ENCODE measurements around the gene PRKG2.

The PRKG2 gene

DNA sequence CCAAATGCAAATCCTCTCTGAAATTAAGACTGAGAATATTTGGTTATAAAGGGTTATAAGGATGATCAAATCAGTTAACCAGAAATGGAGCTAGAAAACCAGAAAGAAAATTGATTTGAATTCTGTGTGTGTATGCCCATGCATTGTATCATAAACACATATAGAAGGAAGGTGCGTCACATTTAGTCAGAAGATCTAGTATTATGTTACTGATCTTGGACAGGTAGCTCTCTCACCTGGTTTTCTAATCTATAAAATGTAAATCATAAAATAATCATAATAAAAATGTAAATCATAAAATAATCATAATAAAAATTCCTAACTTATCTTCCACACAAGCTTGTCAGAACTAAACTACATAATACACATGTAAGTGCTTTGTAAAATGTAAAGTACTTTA is 105.7 kb downstream of the PRKG2 start:
- Histone ChIP-seq H3K9me3 (ENCODE audit: low read depth, low read length) (no peaks in the 10 kb centered on the region), H3K9ac (ENCODE audit: insufficient read length) (no peak overlapping the region), H3K4me3 (no peak overlapping the region), H3K27ac (no peak overlapping the region), H3K36me3 (ENCODE audit: insufficient read depth, low read length) (no peaks in the 10 kb centered on the region)
- no peak for DNase-seq (ENCODE audit: low read depth, low spot score)
- TF ChIP-seq EZH2 (IDR thresholded peaks at IDR 0.05) (no peak), POLR2AphosphoS5 (IDR thresholded peaks at IDR 0.05; ENCODE audit: borderline replicate concordance, low read depth, low read length) (no peak), FOXP2 (optimal IDR thresholded peaks at IDR 0.05; ENCODE audit: control extremely low read depth, extremely low read length, insufficient read depth) (no peak)

DNA sequence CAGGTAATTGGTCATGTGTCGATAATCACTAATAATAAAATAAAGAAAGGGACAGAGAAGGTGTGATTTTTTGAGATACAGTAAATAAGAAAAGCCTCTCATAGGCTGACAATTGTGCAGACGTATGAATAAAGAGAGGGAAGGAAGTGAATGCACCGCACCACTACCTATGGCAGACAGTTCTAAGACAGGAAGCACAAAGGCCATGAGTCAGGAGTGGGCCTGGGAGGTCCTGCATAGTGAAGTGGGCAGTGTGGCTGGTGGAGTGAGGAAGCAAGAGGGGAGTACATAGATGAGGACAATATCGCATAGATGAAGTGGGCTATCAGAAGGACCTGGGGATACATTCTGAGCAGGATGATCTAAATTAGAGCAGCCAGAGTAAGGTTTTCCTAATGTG is 108.9 kb downstream of the PRKG2 start:
- TF ChIP-seq FOXP2 (optimal IDR thresholded peaks at IDR 0.05; ENCODE audit: control extremely low read depth, extremely low read length, insufficient read depth), result no peak
- TF ChIP-seq POLR2AphosphoS5 (IDR thresholded peaks at IDR 0.05; ENCODE audit: borderline replicate concordance, low read depth, low read length), result no peak
- no peak for TF ChIP-seq EZH2 (IDR thresholded peaks at IDR 0.05)
- Histone ChIP-seq H3K9me3 (ENCODE audit: low read depth, low read length) (no peaks in the 10 kb centered on the region), H3K36me3 (ENCODE audit: insufficient read depth, low read length) (no peaks in the 10 kb centered on the region), H3K27ac (no peak overlapping the region), H3K4me3 (no peak overlapping the region), H3K9ac (ENCODE audit: insufficient read length) (no peak overlapping the region)
- DNase-seq (ENCODE audit: low read depth, low spot score), result no peak

DNA sequence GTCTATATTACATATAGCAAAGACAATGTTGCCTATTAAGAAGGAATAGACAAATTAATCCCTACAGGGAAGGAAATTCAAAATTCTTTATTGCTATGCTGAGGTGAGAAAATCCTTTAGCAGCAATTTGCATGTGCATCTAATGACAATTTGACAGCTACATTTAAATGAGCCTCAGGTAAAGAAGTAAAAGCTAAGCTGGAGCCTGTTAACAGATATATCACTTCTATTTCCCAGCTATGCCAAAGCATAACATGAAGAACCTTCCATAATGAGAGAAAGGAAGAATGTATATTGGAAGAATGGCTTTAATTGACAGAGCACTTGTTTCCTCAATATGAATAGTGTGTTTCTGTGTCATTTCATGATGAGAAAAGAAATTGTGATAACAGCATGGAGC is 112.9 kb downstream of the PRKG2 start:
- Histone ChIP-seq H3K9me3 (ENCODE audit: low read depth, low read length) (no peaks in the 10 kb centered on the region), H3K27ac (no peak overlapping the region), H3K9ac (ENCODE audit: insufficient read length) (no peak overlapping the region), H3K4me3 (no peak overlapping the region), H3K36me3 (ENCODE audit: insufficient read depth, low read length) (no peaks in the 10 kb centered on the region)
- TF ChIP-seq EZH2 (IDR thresholded peaks at IDR 0.05), result no peak
- no peak for TF ChIP-seq FOXP2 (optimal IDR thresholded peaks at IDR 0.05; ENCODE audit: control extremely low read depth, extremely low read length, insufficient read depth)
- TF ChIP-seq POLR2AphosphoS5 (IDR thresholded peaks at IDR 0.05; ENCODE audit: borderline replicate concordance, low read depth, low read length), result no peak
- DNase-seq (ENCODE audit: low read depth, low spot score), result no peak

DNA sequence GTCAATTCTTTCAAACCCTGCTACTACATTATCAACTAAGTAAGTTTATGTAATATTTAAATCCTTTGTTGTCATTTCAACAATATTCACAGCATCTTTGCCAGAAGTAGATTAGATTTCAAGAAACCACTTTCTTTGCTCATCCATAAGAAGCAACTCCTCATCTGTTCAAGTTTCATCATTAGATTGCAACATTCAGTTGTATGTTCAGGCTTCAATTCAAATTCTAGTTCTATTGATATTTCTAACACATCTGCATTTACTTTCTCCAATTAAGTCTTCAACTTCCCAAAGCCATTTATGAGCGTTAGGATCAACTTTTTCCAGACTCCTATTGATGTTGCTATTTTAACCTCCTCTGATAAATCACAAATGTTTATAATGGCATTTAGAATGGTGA is 118.5 kb downstream of the PRKG2 start:
- Histone ChIP-seq H3K27ac (no peak overlapping the region), H3K9me3 (ENCODE audit: low read depth, low read length) (no peaks in the 10 kb centered on the region; the same call in 1 of the 2 replicates), H3K9ac (ENCODE audit: insufficient read length) (no peak overlapping the region), H3K4me3 (no peak overlapping the region), H3K36me3 (ENCODE audit: insufficient read depth, low read length) (no peaks in the 10 kb centered on the region)
- DNase-seq (ENCODE audit: low read depth, low spot score), result no peak
- TF ChIP-seq EZH2 (IDR thresholded peaks at IDR 0.05), result no peak
- TF ChIP-seq POLR2AphosphoS5 (IDR thresholded peaks at IDR 0.05; ENCODE audit: borderline replicate concordance, low read depth, low read length), result no peak
- TF ChIP-seq FOXP2 (optimal IDR thresholded peaks at IDR 0.05; ENCODE audit: control extremely low read depth, extremely low read length, insufficient read depth), result no peak

DNA sequence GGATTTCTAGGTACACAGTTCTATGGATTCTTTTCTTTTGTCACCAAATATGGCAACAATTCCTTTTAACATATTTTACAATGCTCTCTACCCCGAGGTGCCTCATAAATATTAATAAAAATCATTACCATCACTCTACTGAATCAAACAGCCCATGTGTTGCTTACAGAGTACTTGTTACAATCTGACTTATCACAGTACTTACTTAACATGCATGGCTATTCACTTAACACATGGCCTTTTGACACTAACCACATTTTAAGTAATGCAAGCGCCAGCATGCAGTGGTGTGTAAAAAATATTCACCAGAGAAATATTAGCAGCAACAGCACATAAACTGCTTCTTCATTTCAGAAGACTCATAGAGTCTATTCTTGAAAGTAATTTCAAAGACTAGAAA is 119.6 kb downstream of the PRKG2 start:
- peak overlapping the region; percentile 51 for H3K4me3 ChIP-seq
- no peak for DNase-seq (ENCODE audit: low read depth, low spot score)
- H3K9me3 ChIP-seq (ENCODE audit: low read depth, low read length), result no peaks in the 10 kb centered on the region; the same call in 1 of the 2 replicates
- H3K9ac ChIP-seq (ENCODE audit: insufficient read length), result peak overlapping the region; percentile 35
- H3K27ac ChIP-seq, result peak overlapping the region; percentile 67
- H3K36me3 ChIP-seq (ENCODE audit: insufficient read depth, low read length), result no peaks in the 10 kb centered on the region
- TF ChIP-seq FOXP2 (optimal IDR thresholded peaks at IDR 0.05; ENCODE audit: control extremely low read depth, extremely low read length, insufficient read depth) (no peak), EZH2 (IDR thresholded peaks at IDR 0.05) (no peak), POLR2AphosphoS5 (IDR thresholded peaks at IDR 0.05; ENCODE audit: borderline replicate concordance, low read depth, low read length) (no peak)

DNA sequence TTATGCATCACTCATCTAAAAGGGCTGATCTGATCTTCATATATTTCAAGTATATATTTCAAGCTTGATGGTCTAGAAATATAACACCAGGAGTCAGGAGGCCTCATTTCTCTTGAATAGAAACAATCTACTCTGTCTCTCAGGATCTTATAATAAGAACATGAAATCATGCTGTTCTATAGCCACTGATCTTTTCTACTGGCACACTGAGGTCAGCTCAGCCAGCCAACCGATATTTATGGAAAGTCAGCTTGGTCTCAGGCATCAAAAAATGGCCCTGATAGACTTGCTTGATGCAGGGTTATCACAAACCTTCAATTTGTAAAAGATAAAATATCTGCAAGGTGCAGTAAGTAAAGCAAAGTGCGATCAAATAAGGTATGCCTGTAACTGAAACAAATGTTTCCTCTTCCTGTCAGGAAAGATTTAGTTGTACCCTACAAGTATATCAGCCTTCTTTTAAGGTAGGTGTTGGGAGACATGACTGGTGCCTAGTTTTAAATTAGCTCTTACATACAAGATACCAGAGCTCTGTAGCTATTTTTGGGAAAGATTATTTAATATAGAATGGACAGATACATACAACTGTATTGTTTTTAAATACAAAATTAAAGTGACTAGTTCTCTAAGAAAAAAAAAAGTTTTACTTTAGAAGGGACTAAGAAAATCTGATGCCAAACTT is 121.2 kb downstream of the PRKG2 start:
- Histone ChIP-seq H3K27ac (peak overlapping the region; percentile 67), H3K36me3 (ENCODE audit: insufficient read depth, low read length) (no peaks in the 10 kb centered on the region), H3K9me3 (ENCODE audit: low read depth, low read length) (no peaks in the 10 kb centered on the region; the same call in 1 of the 2 replicates), H3K4me3 (no peak overlapping the region), H3K9ac (ENCODE audit: insufficient read length) (no peak overlapping the region)
- TF ChIP-seq EZH2 (IDR thresholded peaks at IDR 0.05), result no peak
- TF ChIP-seq POLR2AphosphoS5 (IDR thresholded peaks at IDR 0.05; ENCODE audit: borderline replicate concordance, low read depth, low read length), result no peak
- TF ChIP-seq FOXP2 (optimal IDR thresholded peaks at IDR 0.05; ENCODE audit: control extremely low read depth, extremely low read length, insufficient read depth), result no peak
- DNase-seq (ENCODE audit: low read depth, low spot score), result no peak

DNA sequence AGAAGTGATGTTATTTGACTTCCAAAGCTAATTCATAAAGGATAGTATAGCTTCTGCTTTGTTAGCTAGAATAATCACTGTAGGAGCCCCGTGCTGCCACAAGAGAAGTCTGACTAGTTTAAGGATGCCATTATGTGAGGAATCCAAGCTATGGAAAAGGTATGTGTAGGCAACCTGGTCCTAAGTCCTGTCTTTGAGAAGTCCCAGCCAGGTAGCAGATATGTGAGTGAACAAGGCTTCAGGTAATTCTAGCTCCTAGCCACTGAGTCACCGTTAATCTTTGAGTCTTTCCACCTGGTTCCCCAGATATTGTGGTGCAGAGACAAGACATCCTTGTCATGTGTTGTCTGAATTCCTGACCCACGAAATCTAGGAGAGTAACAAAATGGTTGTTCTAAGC is 129.0 kb downstream of the PRKG2 start:
- DNase-seq (ENCODE audit: low read depth, low spot score), result no peak
- Histone ChIP-seq H3K4me3 (no peak overlapping the region), H3K9ac (ENCODE audit: insufficient read length) (no peak overlapping the region), H3K27ac (no peak overlapping the region), H3K36me3 (ENCODE audit: insufficient read depth, low read length) (no peaks in the 10 kb centered on the region), H3K9me3 (ENCODE audit: low read depth, low read length) (no peaks in the 10 kb centered on the region)
- TF ChIP-seq FOXP2 (optimal IDR thresholded peaks at IDR 0.05; ENCODE audit: control extremely low read depth, extremely low read length, insufficient read depth) (no peak), POLR2AphosphoS5 (IDR thresholded peaks at IDR 0.05; ENCODE audit: borderline replicate concordance, low read depth, low read length) (no peak), EZH2 (IDR thresholded peaks at IDR 0.05) (no peak)

DNA sequence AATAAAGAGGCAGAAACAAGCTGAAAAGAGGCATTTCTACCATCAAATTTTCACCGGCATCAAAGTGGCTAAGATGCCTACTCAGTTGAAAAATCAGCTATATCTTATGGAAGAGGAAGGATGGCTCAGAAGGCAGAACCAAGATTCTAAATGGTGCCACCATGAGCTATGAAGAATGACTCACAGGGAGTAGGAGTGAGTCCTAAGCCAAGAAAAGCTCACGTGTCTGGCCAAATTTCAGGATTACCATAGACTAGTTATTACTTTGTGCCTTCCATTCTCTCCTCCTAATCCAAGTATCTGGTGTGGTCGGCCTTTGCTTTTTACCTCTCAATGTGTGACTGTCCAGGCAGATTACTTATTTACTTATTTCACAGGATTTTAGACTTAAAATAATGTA is 129.7 kb downstream of the PRKG2 start:
- H3K4me3 ChIP-seq, result no peak overlapping the region
- DNase-seq (ENCODE audit: low read depth, low spot score), result no peak
- TF ChIP-seq POLR2AphosphoS5 (IDR thresholded peaks at IDR 0.05; ENCODE audit: borderline replicate concordance, low read depth, low read length) (no peak), FOXP2 (optimal IDR thresholded peaks at IDR 0.05; ENCODE audit: control extremely low read depth, extremely low read length, insufficient read depth) (no peak), EZH2 (IDR thresholded peaks at IDR 0.05) (no peak)

DNA sequence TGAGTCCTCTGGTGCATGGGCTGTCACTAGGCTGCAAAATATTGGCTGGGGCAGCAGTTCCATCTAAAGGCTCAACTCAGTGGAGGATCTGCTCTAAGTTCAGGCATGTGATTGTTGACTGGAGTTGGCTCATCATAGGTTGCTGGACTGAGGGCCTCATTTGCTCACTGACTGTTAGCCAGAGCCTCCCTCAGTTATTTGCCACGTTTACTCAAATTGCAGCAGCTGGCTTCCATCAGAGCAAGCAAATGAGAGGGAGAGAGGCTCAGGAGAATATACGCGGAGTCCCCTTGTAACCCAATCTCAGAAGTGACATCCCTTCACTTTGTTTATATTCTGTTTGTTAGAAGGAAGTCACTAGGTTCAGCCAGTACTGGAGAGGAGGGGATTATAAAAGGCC is 130.4 kb downstream of the PRKG2 start:
- DNase-seq (ENCODE audit: low read depth, low spot score), result no peak
- Histone ChIP-seq H3K9me3 (ENCODE audit: low read depth, low read length) (no peaks in the 10 kb centered on the region), H3K9ac (ENCODE audit: insufficient read length) (no peak overlapping the region), H3K36me3 (ENCODE audit: insufficient read depth, low read length) (no peaks in the 10 kb centered on the region), H3K4me3 (no peak overlapping the region), H3K27ac (no peak overlapping the region)
- TF ChIP-seq FOXP2 (optimal IDR thresholded peaks at IDR 0.05; ENCODE audit: control extremely low read depth, extremely low read length, insufficient read depth), result no peak
- no peak for TF ChIP-seq POLR2AphosphoS5 (IDR thresholded peaks at IDR 0.05; ENCODE audit: borderline replicate concordance, low read depth, low read length)
- TF ChIP-seq EZH2 (IDR thresholded peaks at IDR 0.05), result no peak

More for the DNA sequence above, 129.7 kb downstream of the PRKG2 start:
- no peaks in the 10 kb centered on the region for H3K36me3 ChIP-seq (ENCODE audit: insufficient read depth, low read length)
- no peak overlapping the region for H3K27ac ChIP-seq
- H3K9ac ChIP-seq (ENCODE audit: insufficient read length), result no peak overlapping the region
- H3K9me3 ChIP-seq (ENCODE audit: low read depth, low read length), result no peaks in the 10 kb centered on the region

Data from SK-N-MC (cell line).